HEK293 (cell line): Measurements from ENCODE around the gene PIK3R2.

Experiments
- CTCF ChIP-seq: fragments of 450-650 bp; formaldehyde crosslinking; IDR thresholded peaks from 2 replicates; pipeline ENCODE4 v1.5.1; 2016; ENCODE audit warnings: missing biosample characterization, missing genetic modification characterization
- SP2 ChIP-seq: fragments of 450-650 bp; formaldehyde crosslinking; IDR thresholded peaks from 2 replicates; pipeline ENCODE4 v1.5.1; 2016; ENCODE audit warnings: missing biosample characterization, missing genetic modification characterization
- ZNF280D ChIP-seq: fragments of 450-650 bp; formaldehyde crosslinking; IDR thresholded peaks from 2 replicates; pipeline ENCODE4 v1.5.1; 2016; ENCODE audit warnings: missing biosample characterization, missing genetic modification characterization
- ZNF311 ChIP-seq: fragments of 450-650 bp; formaldehyde crosslinking; IDR thresholded peaks from 2 replicates; pipeline ENCODE4 v1.5.1; 2017; ENCODE audit warnings: missing biosample characterization, missing genetic modification characterization, borderline replicate concordance
- ZNF324 ChIP-seq: fragments of 450-650 bp; formaldehyde crosslinking; IDR thresholded peaks from 2 replicates; pipeline ENCODE4 v1.5.1; 2016; ENCODE audit warnings: missing biosample characterization, missing genetic modification characterization
- ZNF558 ChIP-seq: fragments of 450-650 bp; formaldehyde crosslinking; IDR thresholded peaks from 2 replicates; pipeline ENCODE4 v1.5.1; 2016; ENCODE audit warnings: missing biosample characterization, missing genetic modification characterization
- ZNF76 ChIP-seq: fragments of 450-650 bp; formaldehyde crosslinking; IDR thresholded peaks from 2 replicates; pipeline ENCODE4; 2016; ENCODE audit warnings: low read depth, missing biosample characterization, missing genetic modification characterization, borderline replicate concordance
- TF ChIP-seq, protein P1 (sequence below): fragments of 450-650 bp; formaldehyde crosslinking; IDR thresholded peaks from 2 replicates; pipeline ENCODE4 v1.5.1; 2017; ENCODE audit warnings: missing biosample characterization, mild to moderate bottlenecking, missing genetic modification characterization, moderate library complexity
- TF ChIP-seq, protein P2 (sequence below): IDR thresholded peaks from 2 replicates; pipeline ENCODE4 v1.6.1; 2011; ENCODE audit warnings: mild to moderate bottlenecking, low read depth, low read length, borderline replicate concordance

DNA sequence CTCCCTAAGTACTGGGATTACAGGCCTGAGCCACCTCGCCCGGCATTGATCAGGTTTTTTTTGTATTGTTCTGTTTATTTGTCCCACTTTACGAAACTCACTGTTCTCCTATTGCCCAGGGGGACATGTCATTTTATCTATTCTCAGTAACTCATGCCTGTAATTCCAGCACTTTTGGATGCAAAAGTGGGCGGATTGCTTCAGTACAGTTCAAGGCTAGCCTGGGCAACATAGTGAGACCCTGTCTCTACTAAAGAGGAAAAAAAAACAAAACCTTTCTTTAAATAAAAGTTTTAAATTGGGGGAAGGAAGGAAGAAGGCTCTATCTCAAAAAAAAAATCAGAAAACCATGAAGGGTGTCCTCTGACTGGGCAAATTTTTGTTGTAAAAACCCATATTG, 37.3 kb downstream of the PIK3R2 start:
- no peak for TF ChIP-seq CTCF
- no peak for TF ChIP-seq ZNF558 (tag by site-specific recombination)
- no peak for TF ChIP-seq SP2 (tag by site-specific recombination)
- no peak for TF ChIP-seq ZNF324 (tag by site-specific recombination)
- TF ChIP-seq, protein P1, sequence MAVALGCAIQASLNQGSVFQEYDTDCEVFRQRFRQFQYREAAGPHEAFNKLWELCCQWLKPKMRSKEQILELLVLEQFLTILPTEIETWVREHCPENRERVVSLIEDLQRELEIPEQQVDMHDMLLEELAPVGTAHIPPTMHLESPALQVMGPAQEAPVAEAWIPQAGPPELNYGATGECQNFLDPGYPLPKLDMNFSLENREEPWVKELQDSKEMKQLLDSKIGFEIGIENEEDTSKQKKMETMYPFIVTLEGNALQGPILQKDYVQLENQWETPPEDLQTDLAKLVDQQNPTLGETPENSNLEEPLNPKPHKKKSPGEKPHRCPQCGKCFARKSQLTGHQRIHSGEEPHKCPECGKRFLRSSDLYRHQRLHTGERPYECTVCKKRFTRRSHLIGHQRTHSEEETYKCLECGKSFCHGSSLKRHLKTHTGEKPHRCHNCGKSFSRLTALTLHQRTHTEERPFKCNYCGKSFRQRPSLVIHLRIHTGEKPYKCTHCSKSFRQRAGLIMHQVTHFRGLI, result no peak
- TF ChIP-seq ZNF311, result no peak
- TF ChIP-seq ZNF280D, result no peak
- TF ChIP-seq, protein P2, sequence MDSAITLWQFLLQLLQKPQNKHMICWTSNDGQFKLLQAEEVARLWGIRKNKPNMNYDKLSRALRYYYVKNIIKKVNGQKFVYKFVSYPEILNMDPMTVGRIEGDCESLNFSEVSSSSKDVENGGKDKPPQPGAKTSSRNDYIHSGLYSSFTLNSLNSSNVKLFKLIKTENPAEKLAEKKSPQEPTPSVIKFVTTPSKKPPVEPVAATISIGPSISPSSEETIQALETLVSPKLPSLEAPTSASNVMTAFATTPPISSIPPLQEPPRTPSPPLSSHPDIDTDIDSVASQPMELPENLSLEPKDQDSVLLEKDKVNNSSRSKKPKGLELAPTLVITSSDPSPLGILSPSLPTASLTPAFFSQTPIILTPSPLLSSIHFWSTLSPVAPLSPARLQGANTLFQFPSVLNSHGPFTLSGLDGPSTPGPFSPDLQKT, result no peak
- no peak for TF ChIP-seq ZNF76
